H1 (cell line): ENCODE results near the gene MYH7.

Experiments used
- CHD2 ChIP-seq: IDR thresholded peaks from 2 replicates; pipeline ENCODE4 v1.6.1; 2012; ENCODE audit warnings: low read length, improper control_type of control experiment
- EGR1 ChIP-seq: IDR thresholded peaks from 2 replicates; pipeline ENCODE4 v1.6.1; 2011; ENCODE audit warnings: low read depth, low read length, borderline replicate concordance
- EP300 ChIP-seq, 2 experiments: IDR thresholded peaks; 1 replicate in 1 of 2; 2 replicates in 1 of 2; pipeline ENCODE4 v1.6.1; 2011 to 2012; ENCODE audit warnings: low read depth in 2 of 2, low read length in 2 of 2, mild to moderate bottlenecking in 2 of 2, borderline replicate concordance in 1 of 2, inconsistent platforms in 1 of 2, moderate library complexity in 1 of 2
- POLR2A ChIP-seq, 2 experiments: IDR thresholded peaks; 1 replicate in 1 of 2; 2 replicates in 1 of 2; pipeline ENCODE4 v1.6.1; 2011; ENCODE audit warnings: low read depth in 2 of 2, low read length in 2 of 2, mild to moderate bottlenecking in 2 of 2; ENCODE audit errors: control extremely low read depth in 1 of 2
- RFX5 ChIP-seq: IDR thresholded peaks from 2 replicates; pipeline ENCODE4 v1.6.1; 2011; ENCODE audit warnings: low read depth, low read length, improper control_type of control experiment, borderline replicate concordance
- TBP ChIP-seq: IDR thresholded peaks from 2 replicates; pipeline ENCODE4 v1.6.1; 2011; ENCODE audit warnings: low read depth, low read length, improper control_type of control experiment
- ZNF274 ChIP-seq: IDR thresholded peaks from 2 replicates; pipeline ENCODE4 v1.7.0; 2012; ENCODE audit warnings: low read length, borderline replicate concordance; ENCODE audit errors: extremely low read depth
- TF ChIP-seq, protein P1 (sequence below), 3 experiments: IDR thresholded peaks; 1 replicate in 2 of 3; 2 replicates in 1 of 3; pipeline versions ENCODE4 v1.5.1 to v1.6.1; 2011; ENCODE audit warnings: low read length in 3 of 3, mild to moderate bottlenecking in 3 of 3, inconsistent platforms in 2 of 3, low read depth in 1 of 3, moderate library complexity in 1 of 3; ENCODE audit not compliant: insufficient read depth in 1 of 3; ENCODE audit errors: control extremely low read depth in 1 of 3

DNA sequence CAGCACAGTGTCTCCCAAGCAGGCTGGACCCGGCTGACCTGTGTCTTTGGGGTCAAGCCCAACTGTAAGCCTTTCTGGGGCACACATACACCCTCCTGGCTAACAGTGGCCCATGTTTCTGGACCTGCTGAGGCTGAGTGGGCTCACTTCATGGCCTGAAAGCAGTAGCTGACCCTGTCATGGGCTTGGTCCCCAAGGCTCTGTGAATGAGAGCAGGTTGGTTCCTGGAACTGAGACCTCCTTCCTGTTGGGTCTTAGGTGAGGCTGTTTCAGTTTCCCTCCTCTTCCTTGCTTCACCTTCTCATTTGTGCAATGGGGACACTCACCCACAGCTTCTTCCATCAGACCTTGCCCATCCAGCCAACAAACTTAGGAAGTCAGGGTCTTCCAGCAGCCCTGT is 63.6 kb downstream of the MYH7 start:
- no peak for TF ChIP-seq ZNF274
- TF ChIP-seq, protein P1, sequence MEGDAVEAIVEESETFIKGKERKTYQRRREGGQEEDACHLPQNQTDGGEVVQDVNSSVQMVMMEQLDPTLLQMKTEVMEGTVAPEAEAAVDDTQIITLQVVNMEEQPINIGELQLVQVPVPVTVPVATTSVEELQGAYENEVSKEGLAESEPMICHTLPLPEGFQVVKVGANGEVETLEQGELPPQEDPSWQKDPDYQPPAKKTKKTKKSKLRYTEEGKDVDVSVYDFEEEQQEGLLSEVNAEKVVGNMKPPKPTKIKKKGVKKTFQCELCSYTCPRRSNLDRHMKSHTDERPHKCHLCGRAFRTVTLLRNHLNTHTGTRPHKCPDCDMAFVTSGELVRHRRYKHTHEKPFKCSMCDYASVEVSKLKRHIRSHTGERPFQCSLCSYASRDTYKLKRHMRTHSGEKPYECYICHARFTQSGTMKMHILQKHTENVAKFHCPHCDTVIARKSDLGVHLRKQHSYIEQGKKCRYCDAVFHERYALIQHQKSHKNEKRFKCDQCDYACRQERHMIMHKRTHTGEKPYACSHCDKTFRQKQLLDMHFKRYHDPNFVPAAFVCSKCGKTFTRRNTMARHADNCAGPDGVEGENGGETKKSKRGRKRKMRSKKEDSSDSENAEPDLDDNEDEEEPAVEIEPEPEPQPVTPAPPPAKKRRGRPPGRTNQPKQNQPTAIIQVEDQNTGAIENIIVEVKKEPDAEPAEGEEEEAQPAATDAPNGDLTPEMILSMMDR (IDR thresholded peaks at IDR 0.05; ENCODE audit: control extremely low read depth in 1 of 3, insufficient read depth in 1 of 3, low read depth in 1 of 3, low read length in 3 of 3) = no peak
- no peak for TF ChIP-seq TBP
- TF ChIP-seq CHD2 = no peak
- TF ChIP-seq RFX5 = no peak
- TF ChIP-seq POLR2A (IDR thresholded peaks at IDR 0.05; ENCODE audit: control extremely low read depth in 1 of 2, low read depth in 2 of 2, low read length in 2 of 2) = no peak
- no peak for TF ChIP-seq EGR1
- TF ChIP-seq EP300 (IDR thresholded peaks at IDR 0.05; ENCODE audit: borderline replicate concordance in 1 of 2, low read depth in 2 of 2, low read length in 2 of 2) = no peak
